Colon (tissue), 2 donors: Measurements from ENCODE around the gene PIGS.

Experiments used
- FAIRE-seq: peaks from 2 replicates; lab custom pipeline; 2012; peaks lifted over from hg19 to GRCh38; lab: Jason Lieb, UNC
- donor health status: control.
- donor health status: control.

The PIGS gene

GRCh38 chr17:28506763-28507487 is 64.4 kb downstream of the PIGS start:
- FAIRE-seq, result no peak

GRCh38 chr17:28505986-28506665 is 65.2 kb downstream of the PIGS start, which contains the start of gene FOXN1:
FOXN1 (plus strand) TSS chr17:28506348; CDS start chr17:28523970, 17,622 bp downstream.
- no peak for FAIRE-seq

GRCh38 chr17:28503420-28503819 is 67.9 kb downstream of the PIGS start:
- FAIRE-seq, result no peak
